Measurements from ENCODE around the gene NDUFA8.

DNA sequence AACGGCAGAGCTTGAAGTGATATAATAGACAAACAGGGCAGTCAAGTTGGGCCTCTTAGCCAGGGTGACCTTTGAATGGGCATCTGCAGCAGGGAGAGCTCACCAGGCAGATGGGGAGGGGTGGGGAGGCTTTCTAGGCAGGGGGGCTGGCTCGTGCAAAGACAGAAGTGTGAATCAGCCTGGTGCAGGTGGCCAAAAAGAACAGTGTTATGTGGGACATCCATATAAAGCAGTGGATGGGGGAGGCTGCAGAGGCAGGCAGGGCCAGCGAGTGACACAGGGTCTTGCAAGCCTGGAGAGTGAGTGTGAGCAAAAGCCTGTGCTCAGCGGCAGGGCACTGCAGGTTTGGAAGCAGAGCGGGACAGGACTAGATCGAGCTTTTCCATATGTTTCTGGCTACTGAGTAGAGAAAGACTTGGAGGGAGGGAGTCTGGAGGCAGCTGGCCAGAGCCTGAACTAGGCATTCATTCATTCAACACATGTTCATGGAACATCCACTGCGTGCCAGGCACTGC is 52.2 kb downstream of the NDUFA8 start:
- TF ChIP-seq, protein P1, sequence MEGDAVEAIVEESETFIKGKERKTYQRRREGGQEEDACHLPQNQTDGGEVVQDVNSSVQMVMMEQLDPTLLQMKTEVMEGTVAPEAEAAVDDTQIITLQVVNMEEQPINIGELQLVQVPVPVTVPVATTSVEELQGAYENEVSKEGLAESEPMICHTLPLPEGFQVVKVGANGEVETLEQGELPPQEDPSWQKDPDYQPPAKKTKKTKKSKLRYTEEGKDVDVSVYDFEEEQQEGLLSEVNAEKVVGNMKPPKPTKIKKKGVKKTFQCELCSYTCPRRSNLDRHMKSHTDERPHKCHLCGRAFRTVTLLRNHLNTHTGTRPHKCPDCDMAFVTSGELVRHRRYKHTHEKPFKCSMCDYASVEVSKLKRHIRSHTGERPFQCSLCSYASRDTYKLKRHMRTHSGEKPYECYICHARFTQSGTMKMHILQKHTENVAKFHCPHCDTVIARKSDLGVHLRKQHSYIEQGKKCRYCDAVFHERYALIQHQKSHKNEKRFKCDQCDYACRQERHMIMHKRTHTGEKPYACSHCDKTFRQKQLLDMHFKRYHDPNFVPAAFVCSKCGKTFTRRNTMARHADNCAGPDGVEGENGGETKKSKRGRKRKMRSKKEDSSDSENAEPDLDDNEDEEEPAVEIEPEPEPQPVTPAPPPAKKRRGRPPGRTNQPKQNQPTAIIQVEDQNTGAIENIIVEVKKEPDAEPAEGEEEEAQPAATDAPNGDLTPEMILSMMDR (IDR thresholded peaks at IDR 0.05): no peak
- no peak for TF ChIP-seq POLR2A (IDR thresholded peaks at IDR 0.05)

Measured in lower leg skin (tissue), 3 donors.